ENCODE data around the gene TOP2A.

The TOP2A gene

DNA sequence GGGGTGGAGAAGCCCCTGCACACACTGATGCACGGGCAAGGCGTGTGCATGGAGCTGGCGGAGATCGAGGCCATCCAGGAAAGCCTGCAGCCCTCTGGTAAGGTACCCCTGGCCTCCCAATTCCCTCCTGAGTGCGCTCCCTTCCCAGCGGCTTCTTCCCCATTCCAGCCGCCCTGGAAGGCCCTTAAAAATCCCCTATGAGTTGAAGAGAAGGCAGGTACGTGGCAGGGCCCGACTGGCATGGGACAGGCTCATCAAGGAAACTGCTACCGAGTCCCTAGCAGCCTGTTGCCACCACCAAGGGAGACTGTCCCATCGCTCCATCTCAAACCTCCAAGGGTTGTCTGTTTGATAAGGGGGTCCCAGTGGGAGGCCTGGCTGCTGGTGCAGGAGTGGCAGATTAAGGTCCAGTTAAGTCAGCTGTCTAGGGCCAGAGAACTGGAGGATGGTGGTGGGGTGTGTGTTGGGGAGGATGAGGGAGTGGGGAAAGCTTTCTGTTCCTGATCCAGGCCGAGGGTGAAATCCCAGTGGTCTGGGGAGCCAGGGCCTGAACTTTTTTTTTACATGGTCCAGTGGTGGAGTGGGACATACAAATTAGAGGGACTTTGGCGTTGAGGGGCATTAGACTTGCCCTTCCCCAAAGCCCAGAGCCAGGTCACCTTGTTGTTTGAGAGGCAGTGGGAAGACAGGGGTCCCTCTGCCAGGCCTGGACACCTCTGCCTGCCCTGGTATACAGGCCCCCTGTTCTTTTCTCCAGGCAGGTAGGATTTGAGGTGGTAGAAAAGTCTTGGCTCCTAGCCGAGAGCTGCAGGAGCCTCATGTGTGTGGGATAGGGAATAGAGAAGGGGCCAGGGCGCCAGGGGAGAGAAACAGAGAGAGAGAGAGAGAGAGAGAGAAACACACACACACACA, 26.5 kb upstream of the TOP2A start:
- Mint-ChIP-seq H3K36me3 (ENCODE audit: low read depth) (no peaks in the 10 kb centered on the region), H3K27ac (peak overlapping the region; percentile 92 to 97 (median 94)), H3K4me1 (peaks cover 48% of the 10 kb centered on the region), H3K4me3 (peak overlapping the region; percentile 84 to 94 (median 91)), H3K27me3 (ENCODE audit: low read depth) (peaks cover 4% of the 10 kb centered on the region), H3K9me3 (no peaks in the 10 kb centered on the region)
- TF ChIP-seq, protein P1, sequence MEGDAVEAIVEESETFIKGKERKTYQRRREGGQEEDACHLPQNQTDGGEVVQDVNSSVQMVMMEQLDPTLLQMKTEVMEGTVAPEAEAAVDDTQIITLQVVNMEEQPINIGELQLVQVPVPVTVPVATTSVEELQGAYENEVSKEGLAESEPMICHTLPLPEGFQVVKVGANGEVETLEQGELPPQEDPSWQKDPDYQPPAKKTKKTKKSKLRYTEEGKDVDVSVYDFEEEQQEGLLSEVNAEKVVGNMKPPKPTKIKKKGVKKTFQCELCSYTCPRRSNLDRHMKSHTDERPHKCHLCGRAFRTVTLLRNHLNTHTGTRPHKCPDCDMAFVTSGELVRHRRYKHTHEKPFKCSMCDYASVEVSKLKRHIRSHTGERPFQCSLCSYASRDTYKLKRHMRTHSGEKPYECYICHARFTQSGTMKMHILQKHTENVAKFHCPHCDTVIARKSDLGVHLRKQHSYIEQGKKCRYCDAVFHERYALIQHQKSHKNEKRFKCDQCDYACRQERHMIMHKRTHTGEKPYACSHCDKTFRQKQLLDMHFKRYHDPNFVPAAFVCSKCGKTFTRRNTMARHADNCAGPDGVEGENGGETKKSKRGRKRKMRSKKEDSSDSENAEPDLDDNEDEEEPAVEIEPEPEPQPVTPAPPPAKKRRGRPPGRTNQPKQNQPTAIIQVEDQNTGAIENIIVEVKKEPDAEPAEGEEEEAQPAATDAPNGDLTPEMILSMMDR (IDR thresholded peaks at IDR 0.05; ENCODE audit: unreplicated experiment in 3 of 3): peak in 2 of 3 experiments; percentile 6 to 9

GRCh38 chr17:40443196-40443987, 25.7 kb upstream of the TOP2A start, which contains the start of gene IGFBP4:
Gene IGFBP4 (plus strand): TSS chr17:40443450. CDS start chr17:40443736, 286 bp downstream.
- Mint-ChIP-seq H3K27ac (peak within 1 kb of the TSS; percentile 92 to 97 (median 94)), H3K9me3 (no peaks in the 10 kb centered on the region), H3K4me1 (peaks cover 41% of the 10 kb centered on the region), H3K36me3 (ENCODE audit: low read depth) (no peaks in the 10 kb centered on the region), H3K4me3 (peak within 1 kb of the TSS; percentile 84 to 94 (median 91)), H3K27me3 (ENCODE audit: low read depth) (peaks cover 4% of the 10 kb centered on the region)
- TF ChIP-seq, protein P1 (IDR thresholded peaks at IDR 0.05; ENCODE audit: unreplicated experiment in 3 of 3): peak in 2 of 3 experiments; percentile 17 to 43

DNA sequence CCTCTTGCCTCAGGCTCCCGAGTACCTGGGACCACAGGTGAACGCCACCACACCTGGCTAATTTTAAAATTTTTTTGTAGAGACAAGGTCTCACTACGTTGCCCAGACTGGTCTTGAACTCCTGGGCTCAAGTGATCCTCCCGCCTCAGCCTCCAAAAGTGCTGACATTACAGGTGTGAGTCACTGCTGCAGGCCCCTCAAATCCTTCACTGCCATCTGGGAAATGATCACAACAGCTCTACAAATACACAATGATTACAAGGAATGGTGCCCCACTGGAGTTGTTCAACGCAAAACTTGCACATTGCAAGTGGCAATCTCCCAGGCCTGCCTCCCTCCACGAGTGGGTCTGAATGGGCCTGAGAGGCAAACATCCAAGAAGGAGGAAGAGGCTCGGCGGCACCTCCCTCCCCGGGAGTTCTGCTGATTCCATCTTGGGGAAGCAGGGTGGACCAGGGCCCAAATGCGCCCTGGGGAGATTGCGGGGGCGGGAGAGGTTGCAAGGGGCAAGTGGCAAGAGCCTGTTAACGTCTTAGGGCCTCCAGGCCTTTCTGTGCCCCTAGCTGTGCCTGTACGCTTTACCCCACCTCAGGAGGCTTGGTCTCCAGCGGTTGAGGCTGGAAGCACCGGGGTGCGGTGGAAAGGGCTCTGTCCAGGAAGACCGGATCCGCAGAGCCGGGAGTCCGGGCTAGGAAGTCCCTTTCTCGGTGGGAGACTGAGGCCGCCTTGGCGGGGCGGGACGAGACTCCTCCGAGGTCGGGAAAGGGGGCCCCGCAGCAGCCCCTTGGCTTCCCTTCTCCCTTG, 24.9 kb upstream of the TOP2A start:
- Mint-ChIP-seq H3K27ac (peak overlapping the region; percentile 67 to 78 (median 71)), H3K36me3 (ENCODE audit: low read depth) (no peaks in the 10 kb centered on the region), H3K9me3 (no peaks in the 10 kb centered on the region), H3K4me1 (peaks cover 35% of the 10 kb centered on the region), H3K27me3 (ENCODE audit: low read depth) (peaks cover 4% of the 10 kb centered on the region), H3K4me3 (peak overlapping the region; percentile 72 to 85 (median 78))
- TF ChIP-seq, protein P1 (IDR thresholded peaks at IDR 0.05; ENCODE audit: unreplicated experiment in 3 of 3): no peak

DNA sequence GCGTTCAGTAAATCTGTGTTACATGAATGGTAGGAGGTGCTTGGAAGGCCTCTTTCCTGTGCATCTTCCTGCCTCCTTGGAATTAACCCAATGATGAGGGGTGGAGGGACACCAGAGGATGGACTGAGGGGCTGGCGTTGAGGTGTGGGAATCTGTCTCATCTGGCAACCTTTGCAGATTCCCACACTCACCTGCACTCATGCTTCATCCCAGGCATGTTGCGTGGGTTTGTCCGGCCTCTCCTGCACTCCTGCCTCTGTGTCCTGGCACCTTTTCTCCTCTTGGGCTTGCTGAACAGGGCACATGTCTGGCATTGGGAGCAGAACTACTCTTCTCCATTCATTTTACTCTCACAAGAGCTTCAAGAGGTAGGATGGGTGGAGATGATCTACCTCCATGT, 22.5 kb upstream of the TOP2A start:
- TF ChIP-seq, protein P1 (IDR thresholded peaks at IDR 0.05; ENCODE audit: unreplicated experiment in 3 of 3): no peak

DNA sequence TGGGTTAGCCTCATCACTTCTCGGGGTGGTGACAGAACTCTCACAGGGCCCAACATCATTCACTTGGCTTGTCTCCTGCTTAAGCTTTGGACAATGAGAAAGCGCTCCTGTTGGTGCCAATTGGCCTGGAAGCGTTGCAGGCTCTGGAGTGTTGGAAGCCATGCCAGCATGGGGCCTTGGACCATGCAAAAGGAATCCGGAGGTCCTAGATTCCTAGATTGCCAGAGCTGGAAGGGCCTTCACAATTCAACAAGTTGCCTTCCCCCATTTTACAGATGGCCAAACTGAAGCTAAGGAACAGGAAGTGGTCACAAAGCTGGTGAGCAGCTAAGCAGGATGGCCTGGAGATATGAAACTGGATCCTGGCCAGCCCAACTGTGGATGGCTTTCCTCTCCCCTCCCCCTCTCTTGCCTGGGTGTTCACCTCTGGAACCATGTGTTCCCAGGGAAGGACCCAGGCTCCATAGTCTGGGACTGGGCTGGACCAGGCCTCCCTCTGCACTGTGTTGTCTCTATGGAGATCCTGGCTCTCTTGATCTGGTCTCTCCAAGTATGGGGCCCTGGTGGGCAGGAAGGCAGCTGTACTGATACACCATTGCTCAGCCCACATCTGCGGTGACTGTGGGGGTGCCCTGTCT, 19.5 kb upstream of the TOP2A start:
- peaks cover 25% of the 10 kb centered on the region for H3K4me1 Mint-ChIP-seq
- H3K9me3 Mint-ChIP-seq: no peaks in the 10 kb centered on the region
- H3K36me3 Mint-ChIP-seq (ENCODE audit: low read depth): no peaks in the 10 kb centered on the region
- H3K4me3 Mint-ChIP-seq: no peak overlapping the region
- TF ChIP-seq, protein P1 (IDR thresholded peaks at IDR 0.05; ENCODE audit: unreplicated experiment in 3 of 3): no peak
- H3K27me3 Mint-ChIP-seq (ENCODE audit: low read depth): peaks cover under 1% of the 10 kb centered on the region
- H3K27ac Mint-ChIP-seq: peak overlapping the region in 1 of 3 experiments; percentile 59

More for the DNA sequence above, 22.5 kb upstream of the TOP2A start:
- H3K36me3 Mint-ChIP-seq (ENCODE audit: low read depth): no peaks in the 10 kb centered on the region
- H3K27ac Mint-ChIP-seq: peak overlapping the region in 1 of 3 experiments; percentile 1
- H3K4me1 Mint-ChIP-seq: peaks cover 21% of the 10 kb centered on the region
- H3K9me3 Mint-ChIP-seq: no peaks in the 10 kb centered on the region
- H3K4me3 Mint-ChIP-seq: peak overlapping the region in 1 of 3 experiments; percentile 59
- H3K27me3 Mint-ChIP-seq (ENCODE audit: low read depth): peaks cover 4% of the 10 kb centered on the region
